ENCODE measurements around the gene ZNF658.
"Not testable (repeated sequence)": the region's sequence is repeated elsewhere in the genome, so short reads cannot be mapped to it uniquely, and the experiment has no call there.

DNA sequence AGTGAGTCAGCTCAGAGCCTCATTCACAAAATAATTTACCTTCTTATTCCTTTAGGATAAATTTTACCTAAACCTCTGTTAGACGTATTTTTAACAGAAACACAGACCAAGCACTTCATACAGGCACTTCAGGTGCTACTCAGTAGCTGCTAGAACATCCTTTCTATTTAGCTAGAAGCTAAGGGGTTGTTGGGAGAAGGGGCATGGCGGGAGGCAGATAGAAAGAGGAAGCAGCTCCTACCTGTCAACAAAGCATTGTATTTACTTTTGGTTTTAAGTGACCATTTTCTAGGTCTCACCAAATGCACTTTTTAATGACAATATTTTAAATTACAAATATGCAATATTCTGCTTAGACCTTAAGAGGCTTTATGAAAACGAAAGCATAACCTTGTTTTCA, 19.9 kb upstream of the ZNF658 start:
- not testable (repeated sequence) for TF ChIP-seq TAF1 (IDR thresholded peaks at IDR 0.05; ENCODE audit: borderline replicate concordance, low read depth, low read length); POLR2AphosphoS5 (IDR thresholded peaks at IDR 0.05; ENCODE audit: low read depth, low read length)

Data from GM12892 (cell line).